ENCODE results near the gene MAP2K5.

- TF ChIP-seq CTCF (IDR thresholded peaks at IDR 0.05): no peak
- no peak for TF ChIP-seq POLR2A (IDR thresholded peaks at IDR 0.05)
Observed at GRCh38 chr15:67828278-67828968, 285.9 kb downstream of the MAP2K5 start.

Measured in right lobe of liver (tissue), 4 donors.